ENCODE measurements around the gene TPX2.

The TPX2 gene

DNA sequence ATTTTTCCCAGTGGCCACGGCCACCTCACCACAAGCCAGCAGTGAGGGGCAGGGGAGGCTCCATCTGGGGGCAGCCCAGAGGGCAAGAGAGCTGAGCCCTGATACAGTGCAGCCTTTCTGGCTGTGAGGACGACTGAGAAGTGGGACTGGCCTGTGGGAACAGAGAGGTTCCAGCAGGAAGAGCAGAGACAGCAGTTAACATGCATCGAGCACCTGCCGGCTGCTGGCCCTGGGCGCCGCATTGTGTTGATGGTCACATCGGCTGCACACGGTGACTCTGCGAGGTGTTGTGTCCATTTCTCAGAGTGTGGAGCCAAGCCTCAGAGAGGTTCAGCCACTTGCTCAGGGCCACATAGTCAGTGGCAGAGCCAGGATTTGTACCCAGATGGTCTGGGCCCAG lies 96.5 kb downstream of the TPX2 start:
- no peak for DNase-seq

DNA sequence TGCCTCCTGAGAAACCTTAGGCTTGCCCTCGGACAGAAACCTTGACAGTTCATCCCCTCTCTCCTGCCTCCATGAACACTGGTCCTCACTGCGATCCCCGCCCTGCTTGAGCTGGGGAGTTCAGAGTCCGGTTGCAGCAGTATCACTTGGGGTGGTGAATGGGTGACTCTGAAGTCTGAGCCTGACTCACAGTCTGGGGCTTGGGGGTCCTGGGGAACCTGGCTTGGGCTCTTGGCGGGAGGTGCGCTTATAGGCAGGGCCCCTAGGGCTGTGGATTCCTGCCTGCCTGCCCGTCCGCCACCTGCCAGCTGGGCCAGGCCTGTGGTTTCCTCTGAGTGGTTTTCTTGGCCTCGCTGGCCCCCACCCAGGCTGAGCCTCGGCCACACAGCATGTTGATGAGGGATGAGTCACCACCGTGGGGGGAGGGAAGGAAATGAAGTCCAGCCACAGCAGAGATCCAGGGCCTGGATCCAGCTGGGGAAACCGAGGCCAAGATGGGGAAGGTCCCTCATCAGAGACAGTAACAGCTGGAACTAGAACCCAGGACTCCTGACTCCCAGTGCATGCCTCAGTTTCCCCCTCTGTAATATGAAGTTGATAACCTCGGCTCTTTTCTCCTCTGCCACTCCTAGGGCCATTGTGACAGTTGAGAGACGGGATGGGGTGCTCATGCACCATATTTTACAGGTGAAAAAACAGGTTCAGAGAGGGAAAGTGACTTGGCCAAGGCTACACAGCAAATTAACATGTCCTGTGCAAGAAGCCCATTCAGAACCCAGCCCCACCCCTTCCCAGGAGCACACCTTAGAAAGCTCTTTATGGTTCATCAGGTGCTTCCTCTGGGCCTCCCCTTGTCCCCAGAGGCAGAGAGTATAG lies 97.1 kb downstream of the TPX2 start:
- DNase-seq = no peak

DNA sequence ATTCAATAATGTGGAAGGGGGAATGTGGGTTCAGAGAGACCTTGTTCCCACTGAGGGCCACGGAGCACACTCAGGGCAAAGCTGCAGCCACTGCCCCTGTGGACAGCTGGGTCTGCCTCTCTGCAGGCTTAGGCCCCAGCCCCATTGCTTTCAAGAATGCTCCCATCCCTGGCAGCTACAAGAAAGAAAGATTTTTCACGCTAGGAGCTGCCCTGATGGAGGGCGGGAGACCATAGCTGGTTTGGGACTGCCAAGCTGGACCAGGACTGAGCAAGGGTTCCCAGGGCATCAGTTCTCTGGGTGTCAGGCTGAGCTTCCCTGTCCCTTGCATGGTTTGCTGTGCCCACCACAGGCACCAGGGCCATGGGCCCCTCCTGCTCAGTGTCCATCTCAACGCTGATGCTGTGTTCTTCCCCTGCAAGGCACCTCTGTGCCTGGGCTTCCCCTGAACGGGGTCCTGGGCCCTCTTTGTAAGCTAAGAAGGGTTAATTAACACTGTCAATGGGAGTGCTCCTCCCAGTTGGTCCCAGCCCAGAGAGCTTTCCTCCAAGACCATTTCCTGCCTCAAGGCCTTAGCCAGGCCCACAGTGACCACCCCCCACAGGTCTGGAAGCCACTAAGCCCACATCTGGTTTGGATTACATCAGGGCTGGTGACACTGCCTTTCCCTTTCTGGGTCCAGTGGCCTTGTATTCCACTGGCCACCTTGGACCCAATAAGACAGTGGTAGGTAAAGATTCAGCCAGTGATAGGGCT lies 97.9 kb downstream of the TPX2 start:
- DNase-seq = no peak

- DNase-seq = no peak
Measured at GRCh38 chr20:31837896-31838397, 98.9 kb downstream of the TPX2 start.

GRCh38 chr20:31838646-31839292 lies 99.7 kb downstream of the TPX2 start:
- no peak for DNase-seq

DNA sequence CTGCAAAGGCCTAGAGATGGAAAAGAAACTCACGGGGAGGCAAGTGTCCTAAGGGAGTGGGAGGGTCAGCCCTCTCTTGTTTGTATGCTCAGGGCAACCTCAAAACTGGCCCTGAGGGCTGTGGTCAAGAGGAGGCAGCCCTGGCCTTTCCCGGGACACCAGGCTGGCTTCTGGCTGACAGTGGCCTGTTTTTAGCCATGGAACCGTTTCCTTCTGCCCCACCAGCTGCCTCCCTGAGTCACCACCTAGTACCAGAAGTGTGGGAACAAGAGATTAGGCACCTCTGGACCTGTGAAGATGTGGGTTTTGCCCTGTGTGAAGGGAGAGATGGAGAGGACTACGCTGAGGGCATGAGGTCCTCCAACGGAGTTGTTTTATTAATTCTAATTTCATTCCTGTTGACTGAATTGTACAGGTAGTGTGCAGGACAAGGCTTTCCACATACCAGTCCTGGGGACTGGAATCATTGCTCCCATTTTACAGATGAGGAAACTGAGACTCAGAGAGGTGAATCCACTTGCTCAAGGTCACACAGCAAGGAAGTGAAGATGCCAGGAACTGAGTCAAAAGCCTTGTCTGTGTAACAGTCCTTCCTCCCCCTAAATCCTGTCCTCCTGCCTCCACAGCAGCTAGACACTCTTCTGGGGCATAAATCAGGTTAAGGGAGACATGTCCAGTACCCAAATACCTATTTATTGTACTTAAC lies 100.8 kb downstream of the TPX2 start:
- DNase-seq = no peak

GRCh38 chr20:31840906-31841816 lies 102.1 kb downstream of the TPX2 start:
- no peak for DNase-seq

GRCh38 chr20:31841928-31842327 lies 102.8 kb downstream of the TPX2 start:
- DNase-seq = no peak

- no peak for DNase-seq
Measured at GRCh38 chr20:31842471-31843157, 103.5 kb downstream of the TPX2 start.

- DNase-seq = no peak
Measured at GRCh38 chr20:31843288-31843687, 104.2 kb downstream of the TPX2 start.

DNA sequence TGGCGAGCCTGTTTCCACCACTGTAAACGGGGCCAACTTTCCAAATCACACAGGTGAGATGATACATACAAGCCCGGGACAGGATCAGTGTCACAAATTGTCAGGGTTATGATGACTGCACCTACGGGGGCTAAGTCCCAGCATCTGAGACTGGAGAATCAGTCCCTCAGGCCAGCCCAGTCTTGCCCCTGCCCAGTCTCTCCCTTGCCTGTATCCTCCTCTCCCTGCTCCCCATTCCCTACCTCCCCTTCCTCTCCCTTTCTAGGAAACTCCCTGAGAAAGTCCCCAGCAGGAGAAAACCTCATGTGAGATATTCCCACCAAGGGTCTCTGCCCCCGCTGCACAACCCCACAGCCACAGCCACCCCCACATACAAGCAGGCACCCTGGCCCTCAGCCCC lies 104.8 kb downstream of the TPX2 start:
- no peak for DNase-seq

GRCh38 chr20:31844737-31845299 lies 105.7 kb downstream of the TPX2 start:
- DNase-seq = no peak

DNA sequence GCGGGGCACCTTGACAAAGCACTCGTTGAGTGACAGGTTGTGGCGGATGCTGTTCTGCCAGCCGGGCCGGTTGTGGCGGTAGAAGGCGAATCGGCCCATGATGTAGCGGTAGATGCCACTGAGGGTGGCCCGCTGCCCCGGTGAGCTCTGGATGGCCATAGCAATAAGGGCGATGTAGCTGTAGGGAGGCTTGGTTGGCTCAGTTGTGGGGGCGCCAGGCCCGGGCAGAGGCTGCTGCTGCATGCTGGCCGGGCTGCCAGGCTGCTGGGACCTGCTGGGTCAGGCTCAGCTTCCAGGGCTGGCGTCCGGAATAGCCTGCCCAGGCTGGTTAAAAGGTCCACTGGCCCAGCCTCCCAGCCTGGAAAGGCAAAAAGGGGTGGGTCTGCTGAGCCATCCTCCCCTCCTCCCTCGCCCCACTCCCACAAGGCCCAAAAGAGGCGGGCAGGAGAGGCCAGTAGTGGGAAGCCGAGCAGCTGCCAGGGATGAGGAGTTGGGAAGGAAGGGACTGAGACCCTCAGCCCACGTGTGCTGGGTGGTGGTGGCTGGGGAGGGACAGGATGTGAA lies 106.3 kb downstream of the TPX2 start, which contains the start of gene FOXS1:
Gene FOXS1 (minus strand): TSS at position 305 of the 564 bp plus-strand sequence. CDS start 62 bp downstream, at position 243.
- DNase-seq = no peak

DNA sequence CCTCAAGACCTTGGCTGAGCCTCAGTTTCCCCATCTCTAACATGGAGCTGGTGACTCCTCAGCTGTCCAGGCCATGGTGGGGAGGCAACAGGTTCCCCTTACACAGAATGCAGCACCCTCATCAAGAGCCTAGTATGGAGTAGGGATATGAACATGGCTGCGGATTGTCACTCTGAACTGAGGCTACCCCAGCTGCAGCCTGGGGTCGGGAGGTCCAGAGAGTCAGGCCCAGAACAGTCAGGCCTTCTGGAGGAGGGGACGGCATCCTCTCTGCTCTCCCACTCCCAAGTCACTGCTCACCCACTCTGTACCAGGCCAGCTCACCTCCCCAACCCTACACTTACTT lies 107.7 kb downstream of the TPX2 start:
- DNase-seq = no peak

- DNase-seq = no peak
Measured at GRCh38 chr20:31848088-31848999, 109.3 kb downstream of the TPX2 start.

GRCh38 chr20:31849306-31849930 lies 110.3 kb downstream of the TPX2 start:
- DNase-seq = no peak
